A673 (cell line): ENCODE data around the gene DLG4. TPM values are rescaled to one million over a fixed set of nuclear protein-coding genes. Genes with fewer than 3 reads are reported as not detected.

Experiments used
- BruUV-seq: library from RNA; stranded (reverse); fragments of 400-500 nt; replicated peaks from 2 replicates; lab custom pipeline; 2021; lab: Mats Ljungman, UMichigan
- CTCF ChIA-PET: fragments of 300-600 bp; sonication (Branson Sonifier 250); formaldehyde crosslinking; loops from one replicate; lab custom pipeline; 2022; ENCODE audit warnings: antibody characterized with exemption; lab: Charles Lee
- POLR2A ChIA-PET: fragments of 300-600 bp; sonication (Branson Sonifier 250); formaldehyde crosslinking; loops from one replicate; lab custom pipeline; 2022; ENCODE audit warnings: antibody characterized with exemption; ENCODE audit not compliant: low non-redundant PET; lab: Charles Lee
- DNase-seq: peaks from one replicate; pipeline ENCODE4 v3.0.0-alpha.2; 2015; ENCODE audit warnings: low spot score
- H3K27ac ChIP-seq: fragments of 200-600 bp; sonication (generic); 2 replicates; pipeline ENCODE4 v1.5.1; 2016; ENCODE audit warnings: mixed run types, low read depth, mild to moderate bottlenecking, mixed read lengths, antibody characterized with exemption, low read length; ENCODE audit not compliant: poor library complexity, severe bottlenecking
- H3K27me3 ChIP-seq: fragments of 200-600 bp; sonication (generic); replicated peaks from 2 replicates; pipeline ENCODE4 v1.6.1; 2017; ENCODE audit warnings: mixed run types, low read depth, mild to moderate bottlenecking, mixed read lengths, antibody characterized with exemption, low read length; ENCODE audit not compliant: insufficient read depth, poor library complexity
- H3K36me3 ChIP-seq: fragments of 200-600 bp; sonication (generic); 2 replicates; pipeline ENCODE4 v1.6.1; 2016; ENCODE audit warnings: mixed run types, mild to moderate bottlenecking, mixed read lengths, antibody characterized with exemption, low read length; ENCODE audit not compliant: insufficient read depth, poor library complexity, severe bottlenecking
- H3K4me1 ChIP-seq: fragments of 200-600 bp; sonication (generic); 2 replicates; pipeline ENCODE4 v1.6.1; 2017; ENCODE audit warnings: mixed run types, mild to moderate bottlenecking, mixed read lengths, antibody characterized with exemption, low read length; ENCODE audit not compliant: insufficient read depth, poor library complexity, severe bottlenecking
- H3K4me3 ChIP-seq: fragments of 200-600 bp; sonication (generic); 2 replicates; pipeline ENCODE4 v1.5.1; 2016; ENCODE audit warnings: low read depth, mixed run types, mild to moderate bottlenecking, mixed read lengths, low read length; ENCODE audit not compliant: poor library complexity, severe bottlenecking
- H3K9me3 ChIP-seq: fragments of 200-600 bp; sonication (generic); 2 replicates; pipeline ENCODE4 v1.6.1; 2016; ENCODE audit warnings: mixed run types, low read depth, mild to moderate bottlenecking, mixed read lengths, antibody characterized with exemption, low read length; ENCODE audit not compliant: poor library complexity, severe bottlenecking
- CTCF ChIP-seq: fragments of 300-800, 200-600 bp; sonication (generic); conservative IDR thresholded peaks from 2 replicates; pipeline ENCODE4 v1.5.1; 2017; ENCODE audit warnings: low read depth, mild to moderate bottlenecking, antibody characterized with exemption, low read length, moderate library complexity, mixed read lengths
- EZH2 ChIP-seq: fragments of 200-600 bp; sonication (generic); IDR thresholded peaks from 2 replicates; pipeline ENCODE4 v1.6.1; 2017; ENCODE audit warnings: borderline replicate concordance, low read depth, mild to moderate bottlenecking, mixed read lengths, antibody characterized with exemption, low read length; ENCODE audit not compliant: poor library complexity, severe bottlenecking
- intact Hi-C: fragments of 100-400 bp; cut with micrococcal nuclease; formaldehyde crosslinking; loops from one replicate; pipeline ENCODE4 v1.10.0; 2022; ENCODE audit not compliant: unreplicated experiment
- total RNA-seq: library from RNA; stranded (reverse); gene quantifications from 2 replicates; pipeline ENCODE4 v1.2.3, GENCODE V29; 2021

Gene DLG4
- total RNA-seq, 1 experiment from 2014 or later = 74.7 TPM

- Histone ChIP-seq H3K27ac (no peak within 1 kb of the TSS), H3K4me1 (peaks cover 8% of the 10 kb centered on the region), H3K36me3 (no peaks in the 10 kb centered on the region), H3K4me3 (peak within 1 kb of the TSS; percentile 54), H3K9me3 (no peaks in the 10 kb centered on the region), H3K27me3 (no peaks in the 10 kb centered on the region)
- intact Hi-C loops = no loop called here
- ChIA-PET POLR2A (no interaction called here), CTCF (no interaction called here)
- no peak for TF ChIP-seq EZH2
- no TSS peak for BruUV-seq
- no peak for DNase-seq
Measured at GRCh38 chr17:7179317-7180254, 40.0 kb downstream of the DLG4 start, which contains the start of gene ASGR1. ASGR1 (minus strand) TSS chr17:7179370; CDS start chr17:7178563, 807 bp downstream.

GRCh38 chr17:7178973-7179316 lies 40.7 kb downstream of the DLG4 start:
- Histone ChIP-seq H3K9me3 (no peaks in the 10 kb centered on the region), H3K27ac (no peak overlapping the region), H3K36me3 (no peaks in the 10 kb centered on the region), H3K4me3 (no peak overlapping the region), H3K27me3 (no peaks in the 10 kb centered on the region), H3K4me1 (peaks cover 8% of the 10 kb centered on the region)
- no TSS peak for BruUV-seq
- intact Hi-C loops = no loop called here
- no peak for DNase-seq
- POLR2A ChIA-PET = no interaction called here
- CTCF ChIA-PET = no interaction called here
- TF ChIP-seq CTCF (no peak), EZH2 (no peak)

- no peaks in the 10 kb centered on the region for H3K9me3 ChIP-seq
- intact Hi-C loops = loop anchor here (1.0 kb wide), 1 partner anchor 126 kb away; no protein-coding TSS in a partner anchor
- ChIA-PET POLR2A (no interaction called here), CTCF (interaction anchor here (1.2 to 1.9 kb wide), 4 partner anchors 11 to 132 kb away, joined by 3 to 9 read pairs (median 6); no protein-coding TSS in a partner anchor)
- BruUV-seq = no TSS peak
- H3K27ac ChIP-seq = peak overlapping the region; percentile 63
- DNase-seq = peak; percentile 42
- peak overlapping the region; percentile 54 for H3K4me3 ChIP-seq
- TF ChIP-seq CTCF (no peak), EZH2 (no peak)
- H3K36me3 ChIP-seq = no peaks in the 10 kb centered on the region
- H3K27me3 ChIP-seq = no peaks in the 10 kb centered on the region
- H3K4me1 ChIP-seq = peaks cover 8% of the 10 kb centered on the region
Measured at GRCh38 chr17:7177954-7178477, 41.6 kb downstream of the DLG4 start.
